OCI-LY7 (cell line): ENCODE results near the gene CCL15. TPM values are rescaled to one million over a fixed set of nuclear protein-coding genes. Genes with fewer than 3 reads are reported as not detected.

Experiments
- BruUV-seq: library from RNA; stranded (reverse); fragments of 400-500 nt; replicated peaks from 2 replicates; lab custom pipeline; 2021; lab: Mats Ljungman, UMichigan
- CTCF ChIA-PET: fragments of 300-600 bp; sonication (Branson Sonifier 250); formaldehyde crosslinking; loops from one replicate; lab custom pipeline; 2022; ENCODE audit warnings: antibody characterized with exemption; ENCODE audit not compliant: unreplicated experiment; lab: Charles Lee
- POLR2A ChIA-PET: fragments of 300-600 bp; sonication (Branson Sonifier 250); formaldehyde crosslinking; loops from one replicate; lab custom pipeline; 2022; ENCODE audit warnings: antibody characterized with exemption; lab: Charles Lee
- DNase-seq: peaks from one replicate; pipeline ENCODE4 v3.0.0-alpha.2; 2015; ENCODE audit warnings: low spot score
- H2AFZ ChIP-seq: fragments of 200-600 bp; sonication (generic), shearing (Covaris generic); 2 replicates; pipeline ENCODE4 v1.6.1; 2014; ENCODE audit warnings: mild to moderate bottlenecking, antibody characterized with exemption, low read length, moderate library complexity
- H3K27ac ChIP-seq: fragments of 200-600 bp; sonication (generic); 2 replicates; pipeline ENCODE4 v1.5.1; 2014; ENCODE audit warnings: mixed run types, low read depth, mild to moderate bottlenecking, moderate library complexity, low read length, inconsistent platforms; ENCODE audit not compliant: poor library complexity, severe bottlenecking
- H3K36me3 ChIP-seq: fragments of 200-600 bp; sonication (generic); 2 replicates; pipeline ENCODE4 v1.6.1; 2014; ENCODE audit warnings: mild to moderate bottlenecking, antibody characterized with exemption, low read length, moderate library complexity, mixed read lengths; ENCODE audit not compliant: insufficient read depth
- H3K4me1 ChIP-seq: fragments of 200-600 bp; sonication (generic); 2 replicates; pipeline ENCODE4 v1.5.1; 2014; ENCODE audit warnings: mild to moderate bottlenecking, low read length; ENCODE audit not compliant: insufficient read depth, poor library complexity, severe bottlenecking
- H3K4me2 ChIP-seq: fragments of 200-600 bp; sonication (generic); 2 replicates; pipeline ENCODE4 v1.6.1; 2014; ENCODE audit warnings: mild to moderate bottlenecking, low read length
- H3K4me3 ChIP-seq: fragments of 200-600 bp; sonication (generic); 2 replicates; pipeline ENCODE4 v1.5.1; 2014; ENCODE audit warnings: mild to moderate bottlenecking, low read depth, low read length; ENCODE audit not compliant: poor library complexity, severe bottlenecking
- H3K79me2 ChIP-seq: fragments of 200-600 bp; sonication (generic); 2 replicates; pipeline ENCODE4 v1.6.1; 2016; ENCODE audit warnings: low read depth, mild to moderate bottlenecking, low read length, moderate library complexity, mixed read lengths; ENCODE audit not compliant: insufficient read depth
- H3K9me2 ChIP-seq: fragments of 200-600 bp; sonication (generic); 2 replicates; pipeline ENCODE4 v1.6.1; 2016; ENCODE audit warnings: mild to moderate bottlenecking, low read length, mixed read lengths; ENCODE audit not compliant: insufficient read depth
- H3K9me3 ChIP-seq: fragments of 200-600 bp; sonication (generic); 2 replicates; pipeline ENCODE4 v1.6.1; 2014; ENCODE audit warnings: mild to moderate bottlenecking, mixed run types, low read length, mixed read lengths
- H4K20me1 ChIP-seq: fragments of 200-600 bp; sonication (generic); 2 replicates; pipeline ENCODE4 v1.6.1; 2014; ENCODE audit warnings: mild to moderate bottlenecking, antibody characterized with exemption, low read length, moderate library complexity, mixed read lengths; ENCODE audit not compliant: insufficient read depth
- CTCF ChIP-seq: fragments of 200-600 bp; sonication (generic); conservative IDR thresholded peaks from 2 replicates; pipeline ENCODE4 v1.5.1; 2014; ENCODE audit warnings: mild to moderate bottlenecking, antibody characterized with exemption, low read length, moderate library complexity, mixed read lengths
- EZH2phosphoT487 ChIP-seq: fragments of 200-600 bp; sonication (generic); IDR thresholded peaks from 2 replicates; pipeline ENCODE4 v1.6.1; 2018; ENCODE audit warnings: low read depth, borderline replicate concordance, mild to moderate bottlenecking, mixed run types, antibody characterized with exemption, low read length, moderate library complexity, mixed read lengths
- intact Hi-C: fragments of 100-400 bp; cut with micrococcal nuclease; formaldehyde crosslinking; loops from one replicate; pipeline ENCODE4 v1.10.0; 2022; ENCODE audit not compliant: unreplicated experiment
- total RNA-seq, 2 experiments: library from RNA; depleted of rRNA in 1 of 2; stranded (reverse); fragments of >200 nt in 1 of 2; shearing (Covaris generic) in 1 of 2; gene quantifications; 2 replicates each; pipeline ENCODE4 v1.2.3, GENCODE V29; 2014 to 2022

Gene CCL15
- total RNA-seq, 2 experiments from 2014 or later, result not detected

- Histone ChIP-seq H3K79me2 (no peaks in the 10 kb centered on the region), H3K27ac (no peak overlapping the region), H3K9me3 (no peaks in the 10 kb centered on the region), H2AFZ (no peak overlapping the region), H3K36me3 (no peaks in the 10 kb centered on the region), H3K4me3 (no peak overlapping the region), H3K4me2 (no peak overlapping the region), H4K20me1 (no peaks in the 10 kb centered on the region), H3K9me2 (no peaks in the 10 kb centered on the region), H3K4me1 (no peaks in the 10 kb centered on the region)
- no peak for TF ChIP-seq EZH2phosphoT487
- TF ChIP-seq CTCF, result peak; percentile 44
- POLR2A ChIA-PET, result no interaction called here
- no TSS peak for BruUV-seq
- intact Hi-C loops, result no loop called here
- no peak for DNase-seq
- CTCF ChIA-PET, result no interaction called here
These were observed 19.4 kb downstream of the CCL15 start for GRCh38 chr17:35981908-35982330.

GRCh38 chr17:35981246-35981645 lies 20.1 kb downstream of the CCL15 start, which contains the start of gene CCL16:
TSS of gene CCL16 (minus strand) at chr17:35981497. CDS start at chr17:35981420, 77 bp downstream.
- no TSS peak for BruUV-seq
- Histone ChIP-seq H3K9me3 (no peaks in the 10 kb centered on the region), H3K9me2 (no peaks in the 10 kb centered on the region), H3K79me2 (no peaks in the 10 kb centered on the region), H4K20me1 (no peaks in the 10 kb centered on the region), H2AFZ (no peak within 1 kb of the TSS), H3K27ac (no peak within 1 kb of the TSS), H3K36me3 (no peaks in the 10 kb centered on the region), H3K4me1 (no peaks in the 10 kb centered on the region), H3K4me3 (no peak within 1 kb of the TSS), H3K4me2 (no peak within 1 kb of the TSS)
- no peak for TF ChIP-seq CTCF
- no peak for TF ChIP-seq EZH2phosphoT487
- ChIA-PET POLR2A (no interaction called here), CTCF (no interaction called here)
- intact Hi-C loops, result no loop called here
- DNase-seq, result no peak

- H3K4me1 ChIP-seq, result no peaks in the 10 kb centered on the region
- intact Hi-C loops, result loop anchor here (10.0 kb wide), 1 partner anchor 96 kb away; no protein-coding TSS in a partner anchor
- H3K36me3 ChIP-seq, result no peaks in the 10 kb centered on the region
- TF ChIP-seq EZH2phosphoT487 (no peak), CTCF (no peak)
- ChIA-PET CTCF (no interaction called here), POLR2A (interaction anchor here (0.7 kb wide), 1 partner anchor 634 kb away, joined by 3 read pairs; no protein-coding TSS in a partner anchor)
- no peak overlapping the region for H3K4me2 ChIP-seq
- no peaks in the 10 kb centered on the region for H4K20me1 ChIP-seq
- no peak overlapping the region for H2AFZ ChIP-seq
- no peaks in the 10 kb centered on the region for H3K9me2 ChIP-seq
- no peaks in the 10 kb centered on the region for H3K9me3 ChIP-seq
- H3K27ac ChIP-seq, result no peak overlapping the region
- no peak for DNase-seq
- H3K4me3 ChIP-seq, result no peak overlapping the region
- BruUV-seq, result no TSS peak
- no peaks in the 10 kb centered on the region for H3K79me2 ChIP-seq
These were observed 23.0 kb downstream of the CCL15 start for GRCh38 chr17:35978346-35978745.
